ENCODE data around the gene CNPY4.

GRCh38 chr7:100159099-100159623, 39.7 kb downstream of the CNPY4 start:
- TF ChIP-seq CTCF (IDR thresholded peaks at IDR 0.05; ENCODE audit: borderline replicate concordance, extremely low read depth, low read length, poor library complexity, severe bottlenecking) (no peak), EZH2 (IDR thresholded peaks at IDR 0.05; ENCODE audit: borderline replicate concordance, low read depth, low read length, severe bottlenecking) (no peak)

All from DND-41 (cell line).